NCI-H510A (cell line): ENCODE measurements around the gene TBRG4.

Experiments
- DNase-seq: peaks from one replicate; lab custom pipeline; 2025; lab: John Stamatoyannopoulos, UW

The TBRG4 gene

DNA sequence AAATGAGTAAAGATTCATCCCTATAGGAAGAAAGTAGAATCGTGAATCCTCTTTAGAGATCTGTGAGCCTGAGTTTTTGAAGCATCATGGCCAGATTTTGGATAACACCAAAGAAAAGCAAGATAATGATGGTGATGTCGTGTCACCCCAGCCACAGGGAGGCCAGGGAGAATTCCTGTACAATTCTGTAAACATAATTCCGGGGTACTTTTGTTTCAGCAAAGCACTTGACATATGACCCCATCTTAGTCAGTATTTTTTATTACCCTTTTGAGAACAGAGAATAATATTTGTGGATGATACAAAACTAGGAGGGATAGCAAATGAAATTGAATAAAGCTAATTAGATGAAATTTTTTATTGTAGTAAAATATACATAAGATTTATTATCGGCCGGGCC is 56.5 kb downstream of the TBRG4 start:
- DNase-seq, result no peak

DNA sequence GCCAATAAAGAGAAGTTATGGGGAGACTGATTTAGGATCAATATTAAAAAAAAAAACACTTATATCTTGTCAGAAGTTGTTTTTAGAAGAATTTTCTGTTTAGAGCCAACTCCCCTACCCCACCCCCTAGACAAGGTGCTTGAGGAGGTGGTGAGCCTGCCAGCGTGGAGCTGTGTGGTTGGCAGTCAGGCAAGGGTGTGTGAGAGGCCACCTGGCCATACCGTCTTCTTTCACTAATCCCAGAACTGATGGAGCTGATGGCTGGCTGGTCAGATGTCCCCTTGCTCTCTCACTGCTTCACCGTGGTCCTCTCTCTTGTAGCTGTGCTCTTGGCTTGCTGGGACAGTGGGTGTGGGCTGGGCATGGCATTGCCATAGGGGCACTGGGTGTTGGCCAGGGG is 57.1 kb downstream of the TBRG4 start:
- no peak for DNase-seq

DNA sequence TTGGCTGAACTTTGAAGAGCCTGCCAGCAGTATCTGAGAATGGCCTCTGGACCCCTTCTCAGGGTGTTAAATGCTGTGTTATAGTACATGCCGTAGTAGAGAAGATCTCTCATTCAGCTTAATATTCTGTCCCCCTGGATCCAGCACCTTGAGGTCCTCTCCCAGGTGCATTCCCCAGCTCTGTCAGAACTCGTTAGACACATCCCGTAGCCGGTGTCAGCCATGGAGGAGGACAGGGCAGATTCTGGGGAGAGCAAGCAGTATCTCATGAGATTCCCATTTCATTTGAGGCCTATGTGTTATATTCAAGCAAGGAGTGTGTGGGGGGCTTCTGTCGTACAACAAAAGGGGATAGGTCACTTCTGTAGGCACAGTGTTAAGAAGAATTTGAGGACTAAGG is 57.6 kb downstream of the TBRG4 start:
- no peak for DNase-seq

DNA sequence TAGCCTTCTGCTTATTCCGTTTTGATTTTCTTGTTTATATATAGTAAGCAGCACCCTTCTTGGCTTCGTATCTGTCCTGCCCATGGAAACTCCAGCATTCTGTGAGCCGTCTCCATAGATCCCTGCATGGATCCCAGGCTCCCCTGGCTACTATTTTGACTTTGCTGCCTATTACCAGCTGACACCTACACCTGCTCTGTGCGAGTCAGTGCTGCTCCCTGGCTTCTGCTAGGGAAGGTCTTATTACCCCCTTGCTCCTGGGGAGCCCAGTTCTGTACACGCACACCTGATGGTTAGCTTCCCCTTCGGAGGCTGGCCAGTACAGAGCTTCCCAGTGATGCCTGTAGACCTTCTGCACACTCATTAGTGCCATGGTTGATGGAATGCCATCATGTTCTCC is 58.1 kb downstream of the TBRG4 start:
- no peak for DNase-seq

DNA sequence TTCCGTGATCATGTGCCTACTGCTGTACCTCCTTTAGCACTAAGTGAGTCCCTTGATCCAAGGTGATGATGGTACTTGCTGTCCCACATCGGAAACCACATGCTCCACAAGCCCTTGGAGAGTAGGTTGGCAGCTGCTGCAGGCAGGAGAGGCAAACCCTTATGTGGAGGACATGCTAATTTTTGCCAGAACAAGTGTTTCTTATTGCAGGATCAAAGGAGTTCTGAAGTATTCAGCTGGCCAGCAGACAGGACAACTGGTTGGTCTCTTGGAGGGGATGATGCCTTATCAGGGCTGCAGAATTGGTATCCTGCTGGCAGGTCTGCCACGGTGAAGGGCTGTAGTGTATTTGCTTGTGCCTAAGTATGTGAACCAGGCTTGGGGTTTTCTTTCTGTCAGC is 59.5 kb downstream of the TBRG4 start:
- DNase-seq, result peak; percentile 82

DNA sequence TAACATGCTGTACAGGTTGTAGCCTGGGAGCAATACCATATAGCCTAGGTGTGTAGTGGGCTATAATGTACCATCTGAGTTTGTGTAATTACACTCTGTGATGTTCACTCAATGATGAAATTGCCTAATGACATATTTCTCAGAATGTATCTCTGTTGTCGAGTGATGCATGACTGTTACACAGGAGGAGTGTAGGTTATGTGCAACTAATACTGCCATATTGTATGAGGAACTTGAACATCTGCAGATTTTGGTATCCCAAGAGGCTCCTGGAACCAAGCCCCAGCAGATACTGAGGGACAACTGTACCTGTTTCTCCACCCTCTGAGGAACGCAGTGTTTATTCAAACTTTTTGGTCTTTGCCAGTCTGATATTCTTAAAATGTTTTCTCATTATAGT is 61.3 kb downstream of the TBRG4 start:
- no peak for DNase-seq
